Caco-2 (cell line): ENCODE data around the gene CHST12. TPM values are rescaled to one million over a fixed set of nuclear protein-coding genes. Genes with fewer than 3 reads are reported as not detected.

ENCODE experiments used
- BruUV-seq: library from RNA; stranded (reverse); fragments of 400-500 nt; replicated peaks from 2 replicates; lab custom pipeline; 2021; lab: Mats Ljungman, UMichigan
- CTCF ChIA-PET: fragments of 300-600 bp; sonication (Branson Sonifier 250); formaldehyde crosslinking; loops from one replicate; lab custom pipeline; 2022; ENCODE audit warnings: antibody characterized with exemption; lab: Charles Lee
- POLR2A ChIA-PET: fragments of 300-600 bp; sonication (Branson Sonifier 250); formaldehyde crosslinking; loops from one replicate; lab custom pipeline; 2022; ENCODE audit warnings: antibody characterized with exemption; lab: Charles Lee
- DNase-seq, 2 experiments: peaks; one replicate each; pipeline versions ENCODE4 v3.0.0 to v3.0.0-alpha.2; 2020 to 2022
- H3K27me3 ChIP-seq: replicated peaks from 2 replicates; pipeline ENCODE4 v1.6.0; 2011; ENCODE audit warnings: low read length; ENCODE audit not compliant: control insufficient read depth, insufficient read depth
- H3K36me3 ChIP-seq: 2 replicates; pipeline ENCODE4 v1.5.1; 2011; ENCODE audit warnings: low read length; ENCODE audit not compliant: control insufficient read depth, insufficient read depth
- H3K4me1 ChIP-seq: fragments of 250-450 bp; sonication (Bioruptor Pico); 2 replicates; pipeline ENCODE4 v1.5.1; 2020; ENCODE audit warnings: mild to moderate bottlenecking
- H3K4me3 ChIP-seq: 2 replicates; pipeline ENCODE4 v1.5.1; 2011; ENCODE audit warnings: low read depth, mild to moderate bottlenecking, control low read depth, low read length
- H3K9me3 ChIP-seq: fragments of 250-450 bp; sonication (Bioruptor Pico); 2 replicates; pipeline ENCODE4 v1.5.1; 2020; ENCODE audit warnings: mild to moderate bottlenecking, moderate library complexity
- H3K27ac Mint-ChIP-seq: one replicate; pipeline ENCODE4 v1.8.0; 2022; ENCODE audit warnings: mixed read lengths; ENCODE audit not compliant: unreplicated experiment
- H3K27me3 Mint-ChIP-seq: one replicate; pipeline ENCODE4 v1.8.0; 2022; ENCODE audit warnings: mixed read lengths; ENCODE audit not compliant: insufficient read depth, unreplicated experiment
- H3K36me3 Mint-ChIP-seq: one replicate; pipeline ENCODE4 v1.8.0; 2022; ENCODE audit warnings: mild to moderate bottlenecking, mixed read lengths; ENCODE audit not compliant: insufficient read depth, unreplicated experiment
- H3K4me1 Mint-ChIP-seq: one replicate; pipeline ENCODE4 v1.8.0; 2022; ENCODE audit warnings: low read depth, mixed read lengths; ENCODE audit not compliant: unreplicated experiment
- H3K4me3 Mint-ChIP-seq: one replicate; pipeline ENCODE4 v1.8.0; 2022; ENCODE audit warnings: mild to moderate bottlenecking, moderate library complexity, mixed read lengths; ENCODE audit not compliant: unreplicated experiment
- H3K9me3 Mint-ChIP-seq: one replicate; pipeline ENCODE4 v1.8.0; 2022; ENCODE audit warnings: mixed read lengths; ENCODE audit not compliant: unreplicated experiment
- intact Hi-C: fragments of 100-400 bp; cut with micrococcal nuclease; formaldehyde crosslinking; loops from one replicate; pipeline ENCODE4 v1.10.0; 2022; ENCODE audit not compliant: unreplicated experiment
- total RNA-seq: library from RNA; stranded (reverse); gene quantifications from 2 replicates; pipeline ENCODE4 v1.2.3, GENCODE V29; 2022
- TF ChIP-seq, protein P1 (sequence below), 2 experiments: fragments of 200-600 bp in 1 of 2; IDR thresholded peaks; 1 replicate in 1 of 2; 2 replicates in 1 of 2; pipeline versions ENCODE4 v1.5.1 to v1.8.0; 2011 to 2022; ENCODE audit warnings: antibody characterized with exemption in 1 of 2, control low read depth in 1 of 2, inconsistent platforms in 1 of 2, low read depth in 1 of 2, low read length in 1 of 2, mild to moderate bottlenecking in 1 of 2, moderate library complexity in 1 of 2; ENCODE audit not compliant: insufficient read depth in 1 of 2, severe bottlenecking in 1 of 2, unreplicated experiment in 1 of 2

The CHST12 gene
- total RNA-seq, 1 experiment from 2014 or later, result 28.0 TPM

DNA sequence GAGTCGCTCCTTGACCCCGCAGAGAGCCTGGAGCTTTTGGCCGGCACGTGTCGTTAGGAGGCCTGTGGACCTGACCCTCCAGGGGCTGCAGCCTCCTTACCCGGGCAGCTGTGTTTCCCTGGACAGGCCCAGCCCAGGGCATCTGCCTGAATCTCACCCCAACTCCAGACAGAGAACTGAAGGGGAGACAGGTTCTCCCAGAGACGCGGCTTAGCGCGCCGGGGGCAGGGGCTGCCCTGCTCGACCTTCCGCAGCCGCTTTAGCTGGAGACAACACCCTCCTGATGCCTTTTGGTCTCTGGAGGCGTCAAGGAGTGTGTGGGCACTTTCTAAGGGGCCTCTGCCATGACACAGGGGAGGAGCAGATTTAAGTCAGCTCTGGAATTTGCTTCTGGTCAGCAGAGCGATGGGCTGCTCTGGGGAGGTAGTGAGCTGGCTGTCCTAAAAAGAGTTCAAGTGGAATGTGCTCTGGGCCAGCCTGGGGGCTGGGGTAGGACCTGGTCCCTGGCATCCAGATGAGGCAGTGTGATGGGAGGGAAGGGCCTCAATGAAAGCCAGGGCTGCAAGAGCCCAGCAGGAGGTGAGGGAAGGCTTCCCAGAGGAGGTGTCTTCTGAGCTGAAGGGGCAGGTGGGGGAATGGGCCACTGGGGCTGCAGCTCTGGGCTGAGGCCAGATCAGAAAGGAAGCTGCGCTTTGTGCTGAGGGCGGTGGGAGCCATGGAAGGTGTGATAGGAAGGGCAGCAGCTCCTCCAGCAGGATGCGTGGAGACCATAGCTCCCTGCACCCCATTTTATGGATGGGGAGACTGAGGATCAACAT is 67.0 kb downstream of the CHST12 start:
- H3K4me3 ChIP-seq, result no peak overlapping the region
- Mint-ChIP-seq H3K4me3 (no peak overlapping the region), H3K27ac (no peak overlapping the region), H3K9me3 (no peaks in the 10 kb centered on the region), H3K27me3 (no peaks in the 10 kb centered on the region), H3K4me1 (peaks cover 12% of the 10 kb centered on the region), H3K36me3 (no peaks in the 10 kb centered on the region)
- H3K4me1 ChIP-seq, result no peaks in the 10 kb centered on the region; the same call in 1 of the 2 replicates
- H3K27me3 ChIP-seq, result no peaks in the 10 kb centered on the region
- no TSS peak for BruUV-seq
- H3K9me3 ChIP-seq, result no peaks in the 10 kb centered on the region
- TF ChIP-seq, protein P1, sequence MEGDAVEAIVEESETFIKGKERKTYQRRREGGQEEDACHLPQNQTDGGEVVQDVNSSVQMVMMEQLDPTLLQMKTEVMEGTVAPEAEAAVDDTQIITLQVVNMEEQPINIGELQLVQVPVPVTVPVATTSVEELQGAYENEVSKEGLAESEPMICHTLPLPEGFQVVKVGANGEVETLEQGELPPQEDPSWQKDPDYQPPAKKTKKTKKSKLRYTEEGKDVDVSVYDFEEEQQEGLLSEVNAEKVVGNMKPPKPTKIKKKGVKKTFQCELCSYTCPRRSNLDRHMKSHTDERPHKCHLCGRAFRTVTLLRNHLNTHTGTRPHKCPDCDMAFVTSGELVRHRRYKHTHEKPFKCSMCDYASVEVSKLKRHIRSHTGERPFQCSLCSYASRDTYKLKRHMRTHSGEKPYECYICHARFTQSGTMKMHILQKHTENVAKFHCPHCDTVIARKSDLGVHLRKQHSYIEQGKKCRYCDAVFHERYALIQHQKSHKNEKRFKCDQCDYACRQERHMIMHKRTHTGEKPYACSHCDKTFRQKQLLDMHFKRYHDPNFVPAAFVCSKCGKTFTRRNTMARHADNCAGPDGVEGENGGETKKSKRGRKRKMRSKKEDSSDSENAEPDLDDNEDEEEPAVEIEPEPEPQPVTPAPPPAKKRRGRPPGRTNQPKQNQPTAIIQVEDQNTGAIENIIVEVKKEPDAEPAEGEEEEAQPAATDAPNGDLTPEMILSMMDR (IDR thresholded peaks at IDR 0.05; ENCODE audit: insufficient read depth in 1 of 2, low read depth in 1 of 2, low read length in 1 of 2, severe bottlenecking in 1 of 2, unreplicated experiment in 1 of 2), result no peak
- POLR2A ChIA-PET, result no interaction called here
- intact Hi-C loops, result no loop called here
- CTCF ChIA-PET, result interaction anchor here (1.5 to 3.4 kb wide), 5 partner anchors 10 to 67 kb away, joined by 3 to 75 read pairs (median 5); partner anchors contain the start of gene CHST12
- H3K36me3 ChIP-seq, result no peaks in the 10 kb centered on the region
- no peak for DNase-seq

DNA sequence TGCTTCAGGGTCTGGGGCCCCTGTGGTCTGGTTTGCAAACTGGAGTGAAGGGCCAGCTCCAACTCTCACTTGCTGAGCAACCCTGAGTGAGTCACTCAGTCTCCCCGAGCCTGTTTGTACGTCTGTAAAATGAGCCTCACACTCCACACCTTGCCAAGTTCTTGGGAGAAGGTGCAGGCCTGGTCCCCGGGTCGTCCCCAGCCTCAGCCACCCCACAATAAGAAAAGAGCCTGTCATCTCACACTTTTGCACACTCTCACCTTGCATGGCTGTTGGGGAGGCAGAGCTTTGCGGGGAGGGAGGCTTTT is 67.6 kb downstream of the CHST12 start:
- H3K4me3 ChIP-seq, result no peak overlapping the region

DNA sequence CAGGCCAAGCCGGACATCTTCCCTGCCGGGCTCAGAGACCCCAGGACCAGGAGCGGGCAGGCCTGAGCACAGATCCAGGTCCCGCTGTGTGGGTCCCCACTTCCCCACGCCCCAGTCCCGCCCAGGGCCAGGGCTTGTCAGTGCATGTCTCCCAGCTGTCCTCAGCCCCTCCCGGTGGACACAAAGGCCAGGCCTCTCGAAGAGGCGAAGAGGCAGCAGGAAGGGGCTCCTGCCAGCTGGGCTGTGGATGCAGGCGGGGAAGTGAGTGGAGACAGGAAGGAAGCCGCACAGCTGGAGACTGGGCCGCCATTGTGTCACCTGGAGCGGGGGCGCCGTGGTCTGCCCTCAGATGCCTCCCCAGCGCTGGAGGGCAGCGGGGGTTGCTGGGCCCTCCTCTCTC is 68.0 kb downstream of the CHST12 start:
- Mint-ChIP-seq H3K4me3 (no peak overlapping the region), H3K4me1 (peaks cover 12% of the 10 kb centered on the region), H3K36me3 (no peaks in the 10 kb centered on the region), H3K27ac (no peak overlapping the region), H3K9me3 (no peaks in the 10 kb centered on the region), H3K27me3 (no peaks in the 10 kb centered on the region)
- no TSS peak for BruUV-seq
- no peaks in the 10 kb centered on the region for H3K9me3 ChIP-seq
- no peaks in the 10 kb centered on the region for H3K27me3 ChIP-seq
- no peak for DNase-seq
- TF ChIP-seq, protein P1 (IDR thresholded peaks at IDR 0.05; ENCODE audit: insufficient read depth in 1 of 2, low read depth in 1 of 2, low read length in 1 of 2, severe bottlenecking in 1 of 2, unreplicated experiment in 1 of 2), result no peak
- CTCF ChIA-PET, result interaction anchor here (0.6 kb wide), 1 partner anchor 68 kb away, joined by 3 read pairs; the partner anchor contains the start of gene CHST12
- POLR2A ChIA-PET, result no interaction called here
- H3K4me1 ChIP-seq, result no peaks in the 10 kb centered on the region; the same call in 1 of the 2 replicates
- no peaks in the 10 kb centered on the region for H3K36me3 ChIP-seq
- intact Hi-C loops, result no loop called here
- no peak overlapping the region for H3K4me3 ChIP-seq

More for the DNA sequence above, 67.6 kb downstream of the CHST12 start:
- H3K27me3 ChIP-seq, result no peaks in the 10 kb centered on the region
- intact Hi-C loops, result no loop called here
- ChIA-PET POLR2A (no interaction called here), CTCF (interaction anchor here (0.6 to 1.5 kb wide), 2 partner anchors 9 to 67 kb away, joined by 3 read pairs; partner anchors contain the start of gene CHST12)
- H3K4me1 Mint-ChIP-seq, result peaks cover 12% of the 10 kb centered on the region
- TF ChIP-seq, protein P1 (IDR thresholded peaks at IDR 0.05; ENCODE audit: insufficient read depth in 1 of 2, low read depth in 1 of 2, low read length in 1 of 2, severe bottlenecking in 1 of 2, unreplicated experiment in 1 of 2), result no peak
- BruUV-seq, result no TSS peak
- no peaks in the 10 kb centered on the region; the same call in 1 of the 2 replicates for H3K4me1 ChIP-seq
- H3K36me3 ChIP-seq, result no peaks in the 10 kb centered on the region
- H3K27me3 Mint-ChIP-seq, result no peaks in the 10 kb centered on the region
- H3K9me3 ChIP-seq, result no peaks in the 10 kb centered on the region
- H3K36me3 Mint-ChIP-seq, result no peaks in the 10 kb centered on the region
- H3K27ac Mint-ChIP-seq, result no peak overlapping the region
- DNase-seq, result no peak
- no peaks in the 10 kb centered on the region for H3K9me3 Mint-ChIP-seq
- H3K4me3 Mint-ChIP-seq, result no peak overlapping the region
